ENCODE data around the gene ARHGAP44.

- TF ChIP-seq NR2F2 (IDR thresholded peaks at IDR 0.05), result no peak
- TF ChIP-seq CTCF (IDR thresholded peaks at IDR 0.05; ENCODE audit: low read depth, low read length, missing input control), result no peak
- no peak for TF ChIP-seq TAF1 (conservative IDR thresholded peaks at IDR 0.05)
- TF ChIP-seq, protein P1, sequence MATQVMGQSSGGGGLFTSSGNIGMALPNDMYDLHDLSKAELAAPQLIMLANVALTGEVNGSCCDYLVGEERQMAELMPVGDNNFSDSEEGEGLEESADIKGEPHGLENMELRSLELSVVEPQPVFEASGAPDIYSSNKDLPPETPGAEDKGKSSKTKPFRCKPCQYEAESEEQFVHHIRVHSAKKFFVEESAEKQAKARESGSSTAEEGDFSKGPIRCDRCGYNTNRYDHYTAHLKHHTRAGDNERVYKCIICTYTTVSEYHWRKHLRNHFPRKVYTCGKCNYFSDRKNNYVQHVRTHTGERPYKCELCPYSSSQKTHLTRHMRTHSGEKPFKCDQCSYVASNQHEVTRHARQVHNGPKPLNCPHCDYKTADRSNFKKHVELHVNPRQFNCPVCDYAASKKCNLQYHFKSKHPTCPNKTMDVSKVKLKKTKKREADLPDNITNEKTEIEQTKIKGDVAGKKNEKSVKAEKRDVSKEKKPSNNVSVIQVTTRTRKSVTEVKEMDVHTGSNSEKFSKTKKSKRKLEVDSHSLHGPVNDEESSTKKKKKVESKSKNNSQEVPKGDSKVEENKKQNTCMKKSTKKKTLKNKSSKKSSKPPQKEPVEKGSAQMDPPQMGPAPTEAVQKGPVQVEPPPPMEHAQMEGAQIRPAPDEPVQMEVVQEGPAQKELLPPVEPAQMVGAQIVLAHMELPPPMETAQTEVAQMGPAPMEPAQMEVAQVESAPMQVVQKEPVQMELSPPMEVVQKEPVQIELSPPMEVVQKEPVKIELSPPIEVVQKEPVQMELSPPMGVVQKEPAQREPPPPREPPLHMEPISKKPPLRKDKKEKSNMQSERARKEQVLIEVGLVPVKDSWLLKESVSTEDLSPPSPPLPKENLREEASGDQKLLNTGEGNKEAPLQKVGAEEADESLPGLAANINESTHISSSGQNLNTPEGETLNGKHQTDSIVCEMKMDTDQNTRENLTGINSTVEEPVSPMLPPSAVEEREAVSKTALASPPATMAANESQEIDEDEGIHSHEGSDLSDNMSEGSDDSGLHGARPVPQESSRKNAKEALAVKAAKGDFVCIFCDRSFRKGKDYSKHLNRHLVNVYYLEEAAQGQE (IDR thresholded peaks at IDR 0.05), result no peak
- TF ChIP-seq, protein P2, sequence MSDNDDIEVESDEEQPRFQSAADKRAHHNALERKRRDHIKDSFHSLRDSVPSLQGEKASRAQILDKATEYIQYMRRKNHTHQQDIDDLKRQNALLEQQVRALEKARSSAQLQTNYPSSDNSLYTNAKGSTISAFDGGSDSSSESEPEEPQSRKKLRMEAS (IDR thresholded peaks at IDR 0.05), result no peak
- no peak for TF ChIP-seq FOXA1 (IDR thresholded peaks at IDR 0.05)
- TF ChIP-seq SP1 (IDR thresholded peaks at IDR 0.05), result no peak
- no peak for TF ChIP-seq YY1 (IDR thresholded peaks at IDR 0.05)
Observed at GRCh38 chr17:12955521-12955920, 166.2 kb downstream of the ARHGAP44 start.
